GM18502 (cell line): Measurements from ENCODE around the gene KIAA1958.

Source experiments
- ATAC-seq: cut with Tn5 transposase; IDR thresholded peaks from one replicate; pipeline ENCODE4 v1.9.1; 2021; ENCODE audit warnings: mild to moderate bottlenecking; ENCODE audit not compliant: unreplicated experiment, poor library complexity

Gene KIAA1958

GRCh38 chr9:112711050-112711689, 224.5 kb downstream of the KIAA1958 start:
- no peak for ATAC-seq

DNA sequence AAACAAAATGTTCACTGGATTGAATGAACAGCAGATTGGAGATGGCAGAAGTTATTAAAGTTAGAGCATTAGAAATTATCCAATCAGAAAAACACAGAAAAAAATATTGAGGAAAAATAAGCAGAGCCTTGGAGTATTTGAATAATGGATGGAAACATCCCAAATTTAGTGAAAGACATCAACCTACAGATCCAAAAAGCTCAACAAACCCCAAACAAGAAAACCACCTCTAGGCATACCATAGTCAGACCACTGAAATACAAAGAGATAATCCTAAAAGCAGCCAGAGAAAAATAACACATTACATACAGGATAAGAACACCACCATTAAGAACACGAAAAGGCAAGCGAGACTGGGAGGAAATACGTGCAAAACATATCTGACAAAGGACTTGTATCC, 226.1 kb downstream of the KIAA1958 start:
- ATAC-seq = no peak

GRCh38 chr9:112717661-112718331, 231.2 kb downstream of the KIAA1958 start, which contains the start of gene INIP:
Gene INIP (minus strand): TSS chr9:112718117. CDS start chr9:112716485, 1,632 bp downstream.
- ATAC-seq = peak; percentile 94
